SK-N-SH treated with all-trans-retinoic acid at 6 μM for 48 hours (cell line): Measurements from ENCODE around the gene EGFL8.

Source experiments
- ATAC-seq: fragments of 200-7000 bp; cut with Tn5 transposase; 3 replicates; pipeline ENCODE4 v1.9.1; 2020; ENCODE audit warnings: mild to moderate bottlenecking, moderate library complexity
- ARNTL ChIP-seq: fragments of 450-650 bp; formaldehyde crosslinking; IDR thresholded peaks from 2 replicates; pipeline ENCODE4 v1.5.0; 2020; ENCODE audit warnings: low read depth, mild to moderate bottlenecking, moderate library complexity, borderline replicate concordance
- CSDC2 ChIP-seq: fragments of 250-450 bp; sonication (Bioruptor Pico); IDR thresholded peaks from 2 replicates; pipeline ENCODE4 v1.5.0; 2020; ENCODE audit warnings: mild to moderate bottlenecking, moderate library complexity
- CSRNP3 ChIP-seq: fragments of 250-450 bp; sonication (Bioruptor Pico); IDR thresholded peaks from 2 replicates; pipeline ENCODE4 v1.5.1; 2021; ENCODE audit warnings: mild to moderate bottlenecking, moderate library complexity
- ESRRG ChIP-seq: fragments of 250-450 bp; sonication (Bioruptor Pico); IDR thresholded peaks from 2 replicates; pipeline ENCODE4 v1.6.1; 2021; ENCODE audit warnings: mild to moderate bottlenecking
- GLIS3 ChIP-seq: fragments of 250-450 bp; sonication (Bioruptor Pico); IDR thresholded peaks from 2 replicates; pipeline ENCODE4 v1.5.0; 2020; ENCODE audit warnings: mild to moderate bottlenecking, moderate library complexity
- OSR1 ChIP-seq: fragments of 250-450 bp; sonication (Bioruptor Pico); IDR thresholded peaks from 2 replicates; pipeline ENCODE4 v1.8.0; 2022; ENCODE audit warnings: moderate library complexity, mild to moderate bottlenecking, inconsistent platforms
- PATZ1 ChIP-seq: fragments of 250-450 bp; sonication (Bioruptor Pico); IDR thresholded peaks from 2 replicates; pipeline ENCODE4 v1.8.0; 2020; ENCODE audit warnings: mild to moderate bottlenecking, moderate library complexity, borderline replicate concordance
- POU6F1 ChIP-seq: fragments of 250-450 bp; sonication (Bioruptor Pico); IDR thresholded peaks from 2 replicates; pipeline ENCODE4 v1.8.0; 2021; ENCODE audit warnings: low read depth, mild to moderate bottlenecking, moderate library complexity, borderline replicate concordance
- PPARA ChIP-seq: fragments of 250-450 bp; sonication (Bioruptor Pico); IDR thresholded peaks from 2 replicates; pipeline ENCODE4 v1.5.0; 2020; ENCODE audit warnings: mild to moderate bottlenecking, borderline replicate concordance
- RARB ChIP-seq: fragments of 250-450 bp; sonication (Bioruptor Pico); IDR thresholded peaks from 2 replicates; pipeline ENCODE4 v1.8.0; 2021; ENCODE audit warnings: mild to moderate bottlenecking, moderate library complexity
- SNAI2 ChIP-seq: fragments of 250-450 bp; sonication (Bioruptor Pico); IDR thresholded peaks from 2 replicates; pipeline ENCODE4 v1.5.0; 2020; ENCODE audit warnings: mild to moderate bottlenecking, moderate library complexity
- TCF4 ChIP-seq: fragments of 250-450 bp; sonication (Bioruptor Pico); IDR thresholded peaks from 2 replicates; pipeline ENCODE4 v1.8.0; 2021; ENCODE audit warnings: mild to moderate bottlenecking, moderate library complexity, borderline replicate concordance
- TOX ChIP-seq: fragments of 250-450 bp; sonication (Bioruptor Pico); IDR thresholded peaks from 2 replicates; pipeline ENCODE4 v1.8.0; 2021; ENCODE audit warnings: mild to moderate bottlenecking, moderate library complexity, borderline replicate concordance
- TSHZ2 ChIP-seq: fragments of 250-450 bp; sonication (Bioruptor Pico); IDR thresholded peaks from 2 replicates; pipeline ENCODE4 v1.5.0; 2020; ENCODE audit warnings: mild to moderate bottlenecking, moderate library complexity
- ZC3H10 ChIP-seq: fragments of 250-450 bp; sonication (Bioruptor Pico); IDR thresholded peaks from 2 replicates; pipeline ENCODE4 v1.5.1; 2021; ENCODE audit warnings: mild to moderate bottlenecking, moderate library complexity
- ZFP30 ChIP-seq: fragments of 450-650 bp; formaldehyde crosslinking; IDR thresholded peaks from 2 replicates; pipeline ENCODE4 v1.5.0; 2022; ENCODE audit warnings: mild to moderate bottlenecking, moderate library complexity
- ZNF565 ChIP-seq: fragments of 450-650 bp; formaldehyde crosslinking; conservative IDR thresholded peaks from 2 replicates; pipeline ENCODE4 v1.5.0; 2020; ENCODE audit warnings: low read depth, mild to moderate bottlenecking, moderate library complexity
- ZNF8 ChIP-seq: fragments of 450-650 bp; formaldehyde crosslinking; IDR thresholded peaks from 2 replicates; pipeline ENCODE4 v1.5.0; 2020; ENCODE audit warnings: mild to moderate bottlenecking, moderate library complexity

Gene EGFL8

GRCh38 chr6:32158052-32158451, 6.3 kb upstream of the EGFL8 start:
- no peak for ATAC-seq
- TF ChIP-seq TSHZ2 (CRISPR knock-in tag) = no peak
- TF ChIP-seq SNAI2 (CRISPR knock-in tag) = no peak
- no peak for TF ChIP-seq CSDC2 (CRISPR knock-in tag)
- TF ChIP-seq ZC3H10 (CRISPR knock-in tag) = no peak
- no peak for TF ChIP-seq ESRRG (CRISPR knock-in tag)
- no peak for TF ChIP-seq GLIS3
- TF ChIP-seq ZNF8 (CRISPR knock-in tag) = no peak
- TF ChIP-seq ZFP30 (CRISPR knock-in tag) = no peak
- TF ChIP-seq, all 23 proteins: peak for 0

- no peak for ATAC-seq
These were observed 686 bp upstream of the EGFL8 start for GRCh38 chr6:32163559-32164258.

GRCh38 chr6:32166411-32167061, 2.1 kb downstream of the EGFL8 start:
- ATAC-seq = no peak; the same call in 1 of the 3 replicates
- TF ChIP-seq ESRRG (CRISPR knock-in tag) (no peak), ZNF565 (no peak), PPARA (CRISPR knock-in tag) (no peak), TSHZ2 (CRISPR knock-in tag) (no peak), CSDC2 (CRISPR knock-in tag) (no peak), POU6F1 (CRISPR knock-in tag) (no peak), ARNTL (CRISPR knock-in tag) (no peak), ZFP30 (CRISPR knock-in tag) (no peak), GLIS3 (no peak)

More at GRCh38 chr6:32163559-32164258, 686 bp upstream of the EGFL8 start:
- no peak for TF ChIP-seq CSRNP3 (CRISPR knock-in tag)
- no peak for TF ChIP-seq OSR1
- no peak for TF ChIP-seq TCF4
- TF ChIP-seq RARB (CRISPR knock-in tag) = no peak
- no peak for TF ChIP-seq ZFP30 (CRISPR knock-in tag)
- TF ChIP-seq ZNF8 (CRISPR knock-in tag) = no peak
- no peak for TF ChIP-seq PATZ1 (CRISPR knock-in tag)
- TF ChIP-seq TOX (CRISPR knock-in tag) = no peak
- TF ChIP-seq, all 23 proteins: peak for 0
